Activated naive CD8-positive, alpha-beta T cell (primary cell): Measurements from ENCODE around the gene JAZF1.

Experiments
- H3K27ac Mint-ChIP-seq: one replicate; pipeline ENCODE4 v1.8.0; 2021; ENCODE audit warnings: mixed read lengths
- H3K27me3 Mint-ChIP-seq: one replicate; pipeline ENCODE4 v1.8.0; 2021; ENCODE audit warnings: mixed read lengths
- H3K36me3 Mint-ChIP-seq: one replicate; pipeline ENCODE4 v1.8.0; 2021; ENCODE audit warnings: mixed read lengths
- H3K4me1 Mint-ChIP-seq: one replicate; pipeline ENCODE4 v1.8.0; 2021; ENCODE audit warnings: low read depth, mixed read lengths
- H3K4me3 Mint-ChIP-seq: one replicate; pipeline ENCODE4 v1.8.0; 2021; ENCODE audit warnings: mild to moderate bottlenecking, mixed read lengths
- H3K9me3 Mint-ChIP-seq: one replicate; pipeline ENCODE4 v1.8.0; 2021; ENCODE audit warnings: low read depth, mixed read lengths

Gene JAZF1

DNA sequence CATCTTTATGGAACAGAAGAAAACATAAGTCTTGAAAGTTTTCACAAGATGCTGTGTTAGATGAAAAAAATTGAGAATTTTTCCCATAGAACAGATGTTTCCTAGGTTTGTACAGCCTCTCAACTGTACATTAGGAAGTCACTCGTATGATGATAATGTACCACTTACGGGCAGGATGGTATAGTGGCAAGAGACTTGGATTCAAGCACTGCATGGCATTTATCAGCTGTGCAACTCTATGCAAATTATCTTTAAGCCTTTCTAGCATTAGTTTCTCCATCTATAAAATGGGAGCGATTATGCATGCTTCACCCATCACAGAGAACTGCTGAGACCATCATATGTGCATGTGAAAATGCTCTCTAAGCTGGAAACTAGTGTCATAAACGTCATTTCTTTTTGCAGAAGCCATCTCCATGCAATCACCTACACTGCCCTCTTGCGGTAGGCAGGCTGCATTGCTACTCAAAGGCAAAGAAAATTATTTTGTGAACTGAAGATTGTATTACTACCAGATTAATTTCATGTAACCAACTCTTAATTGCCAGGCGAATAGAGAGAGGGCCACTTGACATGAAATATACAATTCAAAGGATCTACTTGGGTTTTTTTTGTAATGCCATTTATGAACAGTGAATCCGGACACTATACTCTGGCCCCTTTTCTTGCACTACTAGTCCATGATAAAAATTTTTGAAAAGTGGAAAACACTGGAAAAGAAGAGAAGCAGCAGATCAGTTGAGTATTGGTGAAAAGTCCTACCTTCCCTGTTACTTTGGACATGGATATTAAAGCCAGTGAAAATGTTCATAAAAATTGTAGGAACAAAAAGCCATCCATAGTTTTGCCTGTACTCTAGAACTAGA, 102.3 kb downstream of the JAZF1 start:
- Mint-ChIP-seq H3K9me3 (no peaks in the 10 kb centered on the region), H3K4me1 (peaks cover 4% of the 10 kb centered on the region), H3K36me3 (peaks cover 4% of the 10 kb centered on the region), H3K27me3 (no peaks in the 10 kb centered on the region), H3K4me3 (no peak overlapping the region), H3K27ac (no peak overlapping the region)

GRCh38 chr7:28077616-28078015, 103.0 kb downstream of the JAZF1 start:
- H3K9me3 Mint-ChIP-seq: no peaks in the 10 kb centered on the region
- no peak overlapping the region for H3K27ac Mint-ChIP-seq
- H3K27me3 Mint-ChIP-seq: no peaks in the 10 kb centered on the region
- no peak overlapping the region for H3K4me3 Mint-ChIP-seq
- peaks cover 4% of the 10 kb centered on the region for H3K4me1 Mint-ChIP-seq
- H3K36me3 Mint-ChIP-seq: peaks cover 4% of the 10 kb centered on the region

- no peak overlapping the region for H3K4me3 Mint-ChIP-seq
- peaks cover 4% of the 10 kb centered on the region for H3K4me1 Mint-ChIP-seq
- H3K27me3 Mint-ChIP-seq: no peaks in the 10 kb centered on the region
- no peak overlapping the region for H3K27ac Mint-ChIP-seq
- peaks cover 4% of the 10 kb centered on the region for H3K36me3 Mint-ChIP-seq
- H3K9me3 Mint-ChIP-seq: no peaks in the 10 kb centered on the region
Observed at GRCh38 chr7:28076423-28077200, 104.0 kb downstream of the JAZF1 start.

- H3K9me3 Mint-ChIP-seq: no peaks in the 10 kb centered on the region
- no peak overlapping the region for H3K27ac Mint-ChIP-seq
- peaks cover 4% of the 10 kb centered on the region for H3K4me1 Mint-ChIP-seq
Observed at GRCh38 chr7:28075674-28076358, 104.8 kb downstream of the JAZF1 start.

GRCh38 chr7:28072876-28073514, 107.6 kb downstream of the JAZF1 start:
- no peaks in the 10 kb centered on the region for H3K4me1 Mint-ChIP-seq
- no peaks in the 10 kb centered on the region for H3K9me3 Mint-ChIP-seq
- no peak overlapping the region for H3K4me3 Mint-ChIP-seq
- H3K36me3 Mint-ChIP-seq: no peaks in the 10 kb centered on the region
- no peaks in the 10 kb centered on the region for H3K27me3 Mint-ChIP-seq
- H3K27ac Mint-ChIP-seq: no peak overlapping the region

More at GRCh38 chr7:28075674-28076358, 104.8 kb downstream of the JAZF1 start:
- Mint-ChIP-seq H3K36me3 (peaks cover 4% of the 10 kb centered on the region), H3K27me3 (no peaks in the 10 kb centered on the region), H3K4me3 (no peak overlapping the region)

DNA sequence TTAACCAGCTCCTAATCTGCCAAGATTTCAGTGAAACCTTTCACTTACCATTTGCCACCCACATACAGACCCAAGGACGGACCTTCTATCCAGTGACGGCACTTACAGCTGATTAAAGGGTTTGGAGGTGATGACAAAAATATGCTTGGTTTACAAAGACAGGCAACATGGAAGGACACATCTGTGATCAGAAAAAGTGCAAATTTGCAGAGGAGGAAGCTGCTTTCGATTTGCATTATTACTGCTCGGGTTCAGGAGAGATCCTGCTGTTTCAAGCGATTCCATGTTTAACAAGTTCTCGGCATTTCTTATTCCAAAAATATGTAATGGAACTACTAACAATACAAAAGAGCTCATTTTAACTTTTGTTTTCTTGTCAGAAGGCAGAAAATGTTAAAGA, 109.0 kb downstream of the JAZF1 start:
- Mint-ChIP-seq H3K27ac (no peak overlapping the region), H3K9me3 (no peaks in the 10 kb centered on the region), H3K4me3 (no peak overlapping the region), H3K36me3 (no peaks in the 10 kb centered on the region), H3K4me1 (no peaks in the 10 kb centered on the region), H3K27me3 (no peaks in the 10 kb centered on the region)

- no peak overlapping the region for H3K4me3 Mint-ChIP-seq
- no peak overlapping the region for H3K27ac Mint-ChIP-seq
- no peaks in the 10 kb centered on the region for H3K36me3 Mint-ChIP-seq
- H3K9me3 Mint-ChIP-seq: no peaks in the 10 kb centered on the region
- H3K27me3 Mint-ChIP-seq: no peaks in the 10 kb centered on the region
- H3K4me1 Mint-ChIP-seq: no peaks in the 10 kb centered on the region
Observed at GRCh38 chr7:28070297-28071055, 110.1 kb downstream of the JAZF1 start.

- Mint-ChIP-seq H3K27ac (no peak overlapping the region), H3K4me1 (no peaks in the 10 kb centered on the region), H3K4me3 (no peak overlapping the region), H3K36me3 (no peaks in the 10 kb centered on the region), H3K9me3 (no peaks in the 10 kb centered on the region), H3K27me3 (no peaks in the 10 kb centered on the region)
Observed at GRCh38 chr7:28069807-28070206, 110.8 kb downstream of the JAZF1 start.

DNA sequence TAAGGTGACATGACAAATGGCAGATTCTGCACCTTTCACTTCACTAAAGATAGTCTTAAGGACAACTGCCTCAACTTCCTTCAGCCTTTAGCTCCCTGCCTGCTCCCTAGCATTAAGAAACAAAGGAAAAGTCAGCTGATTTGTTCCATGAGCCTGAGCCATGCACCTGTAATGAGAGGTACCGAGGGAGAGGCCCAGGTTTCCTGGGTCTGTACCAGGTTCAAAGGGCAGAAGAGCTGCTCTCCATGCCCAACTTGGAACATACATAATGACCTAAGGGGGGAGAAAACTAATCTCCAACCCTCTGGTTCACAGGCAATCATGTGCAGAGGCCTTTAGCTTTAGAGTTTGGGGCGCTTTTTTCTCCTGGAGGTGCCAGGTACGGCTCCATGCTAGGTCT, 111.2 kb downstream of the JAZF1 start:
- H3K9me3 Mint-ChIP-seq: no peaks in the 10 kb centered on the region
- H3K4me1 Mint-ChIP-seq: no peaks in the 10 kb centered on the region
- no peaks in the 10 kb centered on the region for H3K27me3 Mint-ChIP-seq
- H3K36me3 Mint-ChIP-seq: no peaks in the 10 kb centered on the region
- no peak overlapping the region for H3K4me3 Mint-ChIP-seq
- H3K27ac Mint-ChIP-seq: no peak overlapping the region

GRCh38 chr7:28068811-28069216, 111.8 kb downstream of the JAZF1 start:
- Mint-ChIP-seq H3K27me3 (no peaks in the 10 kb centered on the region), H3K4me1 (no peaks in the 10 kb centered on the region), H3K27ac (no peak overlapping the region), H3K36me3 (no peaks in the 10 kb centered on the region), H3K9me3 (no peaks in the 10 kb centered on the region), H3K4me3 (no peak overlapping the region)

- Mint-ChIP-seq H3K27ac (no peak overlapping the region), H3K4me1 (no peaks in the 10 kb centered on the region), H3K4me3 (no peak overlapping the region), H3K27me3 (no peaks in the 10 kb centered on the region), H3K9me3 (no peaks in the 10 kb centered on the region), H3K36me3 (no peaks in the 10 kb centered on the region)
Observed at GRCh38 chr7:28067171-28067570, 113.4 kb downstream of the JAZF1 start.

DNA sequence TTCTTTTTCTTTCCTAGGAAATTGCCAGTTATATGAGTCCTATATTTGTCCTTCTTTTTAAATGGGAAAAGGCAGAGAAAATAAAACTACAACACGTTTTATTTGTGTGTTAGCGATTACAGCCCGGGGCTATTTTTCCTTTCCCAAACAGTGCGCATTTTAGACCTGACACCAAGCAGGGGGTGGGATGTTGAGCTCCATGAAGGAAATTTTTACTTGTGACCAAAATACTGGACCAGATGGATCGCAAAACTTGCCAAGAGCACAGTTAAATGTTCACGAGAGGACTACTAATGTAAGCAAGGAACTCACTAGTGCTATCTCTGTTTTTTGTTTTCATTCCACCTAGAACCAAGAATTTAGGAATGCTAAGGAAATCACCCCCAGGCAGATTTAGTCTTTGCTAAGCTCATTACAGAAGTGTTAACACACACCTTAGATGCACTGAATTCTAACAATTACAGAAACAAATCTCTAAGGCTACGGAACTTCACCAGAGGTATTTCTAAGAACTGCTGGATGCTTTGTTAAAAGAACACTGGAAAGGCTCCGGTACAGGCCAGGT, 114.8 kb downstream of the JAZF1 start:
- H3K4me1 Mint-ChIP-seq: no peaks in the 10 kb centered on the region
- no peak overlapping the region for H3K27ac Mint-ChIP-seq
- H3K9me3 Mint-ChIP-seq: no peaks in the 10 kb centered on the region
- H3K4me3 Mint-ChIP-seq: no peak overlapping the region
- H3K27me3 Mint-ChIP-seq: no peaks in the 10 kb centered on the region
- no peaks in the 10 kb centered on the region for H3K36me3 Mint-ChIP-seq

- Mint-ChIP-seq H3K27ac (no peak overlapping the region), H3K27me3 (no peaks in the 10 kb centered on the region), H3K4me1 (no peaks in the 10 kb centered on the region), H3K9me3 (no peaks in the 10 kb centered on the region), H3K4me3 (no peak overlapping the region), H3K36me3 (no peaks in the 10 kb centered on the region)
Observed at GRCh38 chr7:28065308-28065707, 115.3 kb downstream of the JAZF1 start.

- no peak overlapping the region for H3K27ac Mint-ChIP-seq
Observed at GRCh38 chr7:28064437-28064836, 116.2 kb downstream of the JAZF1 start.

More at GRCh38 chr7:28064437-28064836, 116.2 kb downstream of the JAZF1 start:
- Mint-ChIP-seq H3K36me3 (peaks cover 4% of the 10 kb centered on the region), H3K4me1 (no peaks in the 10 kb centered on the region), H3K27me3 (no peaks in the 10 kb centered on the region), H3K4me3 (no peak overlapping the region), H3K9me3 (no peaks in the 10 kb centered on the region)
